HEK293T (cell line): Measurements from ENCODE around the gene BORA.

ENCODE experiments used
- ARNT ChIP-seq: fragments of 450-650 bp; IDR thresholded peaks from 2 replicates; pipeline ENCODE4 v1.6.1; 2017; ENCODE audit warnings: mild to moderate bottlenecking
- BHLHE40 ChIP-seq: fragments of 450-650 bp; IDR thresholded peaks from 2 replicates; pipeline ENCODE4 v1.6.1; 2016; ENCODE audit warnings: mild to moderate bottlenecking, moderate library complexity, borderline replicate concordance
- ELF4 ChIP-seq: fragments of 450-650 bp; IDR thresholded peaks from 2 replicates; pipeline ENCODE4 v1.6.1; 2017; ENCODE audit warnings: antibody characterized with exemption
- FOXA1 ChIP-seq: fragments of 450-650 bp; IDR thresholded peaks from 2 replicates; pipeline ENCODE4 v1.6.1; 2016; ENCODE audit warnings: mild to moderate bottlenecking
- FOXK2 ChIP-seq: fragments of 450-650 bp; IDR thresholded peaks from 2 replicates; pipeline ENCODE4 v1.6.1; 2016; ENCODE audit warnings: mild to moderate bottlenecking
- FOXM1 ChIP-seq: fragments of 450-650 bp; IDR thresholded peaks from 2 replicates; pipeline ENCODE4 v1.6.1; 2017; ENCODE audit warnings: mild to moderate bottlenecking, borderline replicate concordance
- HDGF ChIP-seq: fragments of 450-650 bp; IDR thresholded peaks from 2 replicates; pipeline ENCODE4 v1.6.1; 2017; ENCODE audit warnings: antibody characterized with exemption, borderline replicate concordance
- SP1 ChIP-seq: fragments of 450-650 bp; IDR thresholded peaks from 2 replicates; pipeline ENCODE4 v1.6.1; 2017
- SUZ12 ChIP-seq: fragments of 450-650 bp; IDR thresholded peaks from 2 replicates; pipeline ENCODE4 v1.6.1; 2016; ENCODE audit warnings: mild to moderate bottlenecking
- TARDBP ChIP-seq: fragments of 450-650 bp; IDR thresholded peaks from 2 replicates; pipeline ENCODE4 v1.6.1; 2016
- ZNF384 ChIP-seq: fragments of 450-650 bp; IDR thresholded peaks from 2 replicates; pipeline ENCODE4 v1.6.1; 2016
- TF ChIP-seq, protein P1 (sequence below): fragments of 450-650 bp; IDR thresholded peaks from 2 replicates; pipeline ENCODE4 v1.6.1; 2016

DNA sequence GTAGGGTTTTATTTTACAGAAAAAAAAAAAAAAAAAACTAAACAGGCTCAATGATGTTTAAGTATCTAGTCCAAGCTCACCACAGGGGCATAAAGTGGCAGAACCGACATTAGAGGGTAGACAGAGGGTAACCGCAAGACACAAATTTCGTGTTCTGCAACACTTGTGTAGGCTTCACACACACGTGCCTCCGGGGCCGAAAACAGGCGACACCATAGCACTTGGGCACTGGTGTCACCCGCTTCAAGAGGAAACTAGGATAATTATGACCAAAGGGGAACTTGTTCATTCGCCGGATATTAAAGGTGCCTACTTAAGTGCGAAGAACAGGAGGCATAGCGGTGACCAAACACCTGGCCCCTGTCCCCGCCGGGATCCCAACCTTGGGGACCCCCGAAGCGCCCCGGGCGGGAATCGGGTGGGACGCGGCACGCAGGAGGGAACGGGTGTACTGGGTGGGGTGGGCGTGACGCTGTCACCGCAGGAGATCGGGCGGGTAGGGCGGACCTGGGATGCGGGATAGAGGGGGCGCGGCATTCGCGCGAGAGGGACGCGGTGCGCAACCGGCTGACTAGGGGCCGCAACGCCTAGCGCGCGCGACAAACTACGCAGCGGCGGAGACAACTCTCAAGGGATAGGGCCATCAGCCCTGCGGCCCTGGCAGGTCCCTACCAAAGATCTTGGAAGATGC is 852 bp upstream of the BORA start:
- TF ChIP-seq, protein P1, sequence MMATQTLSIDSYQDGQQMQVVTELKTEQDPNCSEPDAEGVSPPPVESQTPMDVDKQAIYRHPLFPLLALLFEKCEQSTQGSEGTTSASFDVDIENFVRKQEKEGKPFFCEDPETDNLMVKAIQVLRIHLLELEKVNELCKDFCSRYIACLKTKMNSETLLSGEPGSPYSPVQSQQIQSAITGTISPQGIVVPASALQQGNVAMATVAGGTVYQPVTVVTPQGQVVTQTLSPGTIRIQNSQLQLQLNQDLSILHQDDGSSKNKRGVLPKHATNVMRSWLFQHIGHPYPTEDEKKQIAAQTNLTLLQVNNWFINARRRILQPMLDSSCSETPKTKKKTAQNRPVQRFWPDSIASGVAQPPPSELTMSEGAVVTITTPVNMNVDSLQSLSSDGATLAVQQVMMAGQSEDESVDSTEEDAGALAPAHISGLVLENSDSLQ = no peak
- TF ChIP-seq FOXK2 (no peak), FOXA1 (no peak), ZNF384 (peak; percentile 72), FOXM1 (no peak), ELF4 (no peak), SP1 (no peak), HDGF (no peak), SUZ12 (no peak), ARNT (no peak), BHLHE40 (no peak), TARDBP (no peak)
